ENCODE measurements around the gene MEGF10. TPM values are rescaled to one million over a fixed set of nuclear protein-coding genes. Genes with fewer than 3 reads are reported as not detected.

MEGF10 gene
- polyA plus RNA-seq, 3 donors = not detected

- H3K4me3 ChIP-seq (replicated peaks in 1 of 3; ENCODE audit: low read depth in 2 of 3, low read length in 3 of 3) = no peak overlapping the region
- H4K20me1 ChIP-seq (ENCODE audit: insufficient read depth, low read length) = no peaks in the 10 kb centered on the region
- no peaks in the 10 kb centered on the region for H3K79me2 ChIP-seq (ENCODE audit: insufficient read depth, low read length)
- intact Hi-C loops (cut with micrococcal nuclease) = no loop called here
- H3K36me3 ChIP-seq (replicated peaks in 1 of 2; ENCODE audit: control insufficient read depth in 1 of 2, insufficient read depth in 2 of 2, low read length in 2 of 2) = no peaks in the 10 kb centered on the region
- H3K27me3 ChIP-seq (ENCODE audit: control insufficient read depth in 2 of 2, insufficient read depth in 2 of 2, low read length in 2 of 2) = no peaks in the 10 kb centered on the region
- H3K9me3 ChIP-seq (replicated peaks in 1 of 2; ENCODE audit: control insufficient read depth in 1 of 2, insufficient read depth in 1 of 2, low read length in 2 of 2) = no peaks in the 10 kb centered on the region
- H3K27me3 Mint-ChIP-seq (ENCODE audit: low read depth in 3 of 3) = peaks cover 0 to 1% (median 0%) of the 10 kb centered on the region in 3 donors
- H3K4me1 ChIP-seq (ENCODE audit: control insufficient read depth in 1 of 2, insufficient read depth in 2 of 2, low read length in 2 of 2) = no peaks in the 10 kb centered on the region
- H2AFZ ChIP-seq (ENCODE audit: insufficient read depth, low read depth, low read length, poor library complexity, severe bottlenecking) = no peak overlapping the region
- H3K27ac Mint-ChIP-seq = no peak overlapping the region
- no peak overlapping the region for H3K4me3 Mint-ChIP-seq
- WGBS (ENCODE audit: insufficient coverage) = no CpG with 5 or more reads among the region's 2 CpGs
- H3K4me1 Mint-ChIP-seq = no peaks in the 10 kb centered on the region
- no peaks in the 10 kb centered on the region for H3K9me3 Mint-ChIP-seq
- H3K4me2 ChIP-seq (replicated peaks; ENCODE audit: extremely low read depth, low read length, poor library complexity, severe bottlenecking) = no peak overlapping the region
- no peak for DNase-seq
- no peaks in the 10 kb centered on the region for H3K36me3 Mint-ChIP-seq
- no peak for TF ChIP-seq CTCF (IDR thresholded peaks at IDR 0.05)
- H3K9ac ChIP-seq (ENCODE audit: insufficient read depth, low read length, poor library complexity, severe bottlenecking) = no peak overlapping the region
- H3K27ac ChIP-seq (ENCODE audit: low read depth in 1 of 2, low read length in 2 of 2) = no peak overlapping the region
These were observed 145.2 kb downstream of the MEGF10 start for GRCh38 chr5:127435821-127436220.

- H3K27me3 ChIP-seq (ENCODE audit: control insufficient read depth in 2 of 2, insufficient read depth in 2 of 2, low read length in 2 of 2) = no peaks in the 10 kb centered on the region
- H3K27ac Mint-ChIP-seq = no peak overlapping the region
- H3K9ac ChIP-seq (ENCODE audit: insufficient read depth, low read length, poor library complexity, severe bottlenecking) = no peak overlapping the region
- no peaks in the 10 kb centered on the region for H3K36me3 Mint-ChIP-seq
- no peaks in the 10 kb centered on the region for H3K4me1 ChIP-seq (ENCODE audit: control insufficient read depth in 1 of 2, insufficient read depth in 2 of 2, low read length in 2 of 2)
- WGBS (ENCODE audit: insufficient coverage) = 96% methylated on average over 4 of the region's 4 CpGs
- no peaks in the 10 kb centered on the region for H3K9me3 Mint-ChIP-seq
- no peaks in the 10 kb centered on the region for H3K4me1 Mint-ChIP-seq
- H3K27ac ChIP-seq (ENCODE audit: low read depth in 1 of 2, low read length in 2 of 2) = no peak overlapping the region
- no peaks in the 10 kb centered on the region for H3K36me3 ChIP-seq (replicated peaks in 1 of 2; ENCODE audit: control insufficient read depth in 1 of 2, insufficient read depth in 2 of 2, low read length in 2 of 2)
- no peaks in the 10 kb centered on the region for H3K9me3 ChIP-seq (replicated peaks in 1 of 2; ENCODE audit: control insufficient read depth in 1 of 2, insufficient read depth in 1 of 2, low read length in 2 of 2)
- H3K4me3 ChIP-seq (replicated peaks in 1 of 3; ENCODE audit: low read depth in 2 of 3, low read length in 3 of 3) = no peak overlapping the region
- no peaks in the 10 kb centered on the region for H4K20me1 ChIP-seq (ENCODE audit: insufficient read depth, low read length)
- intact Hi-C loops (cut with micrococcal nuclease) = no loop called here
- DNase-seq = no peak
- TF ChIP-seq CTCF (IDR thresholded peaks at IDR 0.05) = no peak
- H3K79me2 ChIP-seq (ENCODE audit: insufficient read depth, low read length) = no peaks in the 10 kb centered on the region
- no peak overlapping the region for H3K4me3 Mint-ChIP-seq
- H2AFZ ChIP-seq (ENCODE audit: insufficient read depth, low read depth, low read length, poor library complexity, severe bottlenecking) = no peak overlapping the region
- no peak overlapping the region for H3K4me2 ChIP-seq (replicated peaks; ENCODE audit: extremely low read depth, low read length, poor library complexity, severe bottlenecking)
- peaks cover 0 to 1% (median 0%) of the 10 kb centered on the region in 3 donors for H3K27me3 Mint-ChIP-seq (ENCODE audit: low read depth in 3 of 3)
These were observed 149.0 kb downstream of the MEGF10 start for GRCh38 chr5:127439644-127440043.
